Mesenchymal stem cell (in vitro differentiated cells and primary cell): ENCODE measurements around the gene CAPN12.

Source experiments
- DNase-seq: peaks from one replicate; pipeline ENCODE4 v3.0.0-alpha.2; 2013
- H2AFZ ChIP-seq: one replicate; pipeline ENCODE4 v1.6.1; 2013; ENCODE audit warnings: low read depth, mild to moderate bottlenecking, control low read depth, inconsistent platforms, low read length, moderate library complexity
- H2AK5ac ChIP-seq: 2 replicates; pipeline ENCODE4 v1.6.1; 2013; ENCODE audit warnings: low read length, moderate library complexity, mild to moderate bottlenecking, inconsistent platforms; ENCODE audit not compliant: severe bottlenecking
- H2BK120ac ChIP-seq: one replicate; pipeline ENCODE4 v1.6.1; 2013; ENCODE audit warnings: low read depth, mild to moderate bottlenecking, inconsistent platforms, low read length, moderate library complexity
- H2BK12ac ChIP-seq, 2 experiments: one replicate each; pipeline ENCODE4 v1.6.1; 2013; ENCODE audit warnings: inconsistent platforms in 2 of 2, low read length in 2 of 2, mild to moderate bottlenecking in 2 of 2, moderate library complexity in 2 of 2, control low read depth in 1 of 2
- H2BK15ac ChIP-seq: one replicate; pipeline ENCODE4 v1.6.1; 2013; ENCODE audit warnings: mild to moderate bottlenecking, low read depth, inconsistent platforms; ENCODE audit not compliant: poor library complexity, severe bottlenecking
- H2BK5ac ChIP-seq: 2 replicates; pipeline ENCODE4 v1.6.1; 2013; ENCODE audit warnings: low read depth, mild to moderate bottlenecking, low read length, control low read depth, inconsistent platforms; ENCODE audit not compliant: poor library complexity, severe bottlenecking
- H3K14ac ChIP-seq, 2 experiments: one replicate each; pipeline ENCODE4 v1.6.1; 2013; ENCODE audit warnings: inconsistent platforms in 2 of 2, low read length in 2 of 2, control low read depth in 1 of 2, mild to moderate bottlenecking in 1 of 2, moderate library complexity in 1 of 2
- H3K18ac ChIP-seq, 2 experiments: one replicate each; pipeline ENCODE4 v1.6.1; 2013; ENCODE audit warnings: inconsistent platforms in 2 of 2, low read length in 2 of 2, control low read depth in 1 of 2, low read depth in 1 of 2, mild to moderate bottlenecking in 1 of 2
- H3K23ac ChIP-seq, 2 experiments: one replicate each; pipeline ENCODE4 v1.6.1; 2013; ENCODE audit warnings: inconsistent platforms in 2 of 2, low read length in 2 of 2, mild to moderate bottlenecking in 2 of 2, moderate library complexity in 2 of 2, control low read depth in 1 of 2
- H3K27ac ChIP-seq: 2 replicates; pipeline ENCODE4 v1.5.1; 2013; ENCODE audit warnings: mild to moderate bottlenecking, moderate library complexity, low read length, control low read depth, inconsistent platforms; ENCODE audit not compliant: poor library complexity, severe bottlenecking
- H3K27me3 ChIP-seq, 2 experiments: 2 replicates each; pipeline versions ENCODE4 v1.6.1 to v1.7.0; 2013; ENCODE audit warnings: low read length in 2 of 2, mild to moderate bottlenecking in 2 of 2, moderate library complexity in 2 of 2, control low read depth in 1 of 2, inconsistent platforms in 1 of 2; ENCODE audit not compliant: control insufficient read depth in 1 of 2, insufficient read depth in 1 of 2
- H3K36me3 ChIP-seq, 2 experiments: 2 replicates each; pipeline versions ENCODE4 v1.6.1 to v1.7.0; 2013; ENCODE audit warnings: low read length in 2 of 2, control low read depth in 1 of 2, inconsistent platforms in 1 of 2, low read depth in 1 of 2, mild to moderate bottlenecking in 1 of 2; ENCODE audit not compliant: insufficient read depth in 2 of 2, control insufficient read depth in 1 of 2
- H3K4ac ChIP-seq, 2 experiments: one replicate each; pipeline ENCODE4 v1.6.1; 2013; ENCODE audit warnings: inconsistent platforms in 2 of 2, low read length in 2 of 2, mild to moderate bottlenecking in 2 of 2, moderate library complexity in 2 of 2, control low read depth in 1 of 2, low read depth in 1 of 2
- H3K4me1 ChIP-seq: 2 replicates; pipeline ENCODE4 v1.6.1; 2013; ENCODE audit warnings: low read depth, low read length, control low read depth; ENCODE audit not compliant: control insufficient read depth, insufficient read depth
- H3K4me2 ChIP-seq: 2 replicates; pipeline ENCODE4 v1.6.1; 2013; ENCODE audit warnings: low read length, mild to moderate bottlenecking, inconsistent platforms; ENCODE audit not compliant: poor library complexity, severe bottlenecking
- H3K4me3 ChIP-seq, 2 experiments: 2 replicates each; pipeline versions ENCODE4 v1.5.1 to v1.7.0; 2013; ENCODE audit warnings: low read length in 2 of 2, mild to moderate bottlenecking in 2 of 2, control low read depth in 1 of 2, low read depth in 1 of 2; ENCODE audit not compliant: insufficient read depth in 1 of 2
- H3K79me1 ChIP-seq: replicated peaks from 2 replicates; pipeline ENCODE4 v1.6.1; 2013; ENCODE audit warnings: mild to moderate bottlenecking, control low read depth, low read length, inconsistent platforms; ENCODE audit not compliant: poor library complexity, severe bottlenecking
- H3K9ac ChIP-seq: 2 replicates; pipeline ENCODE4 v1.7.0; 2013; ENCODE audit warnings: mild to moderate bottlenecking, low read length, moderate library complexity
- H3K9me3 ChIP-seq: 2 replicates; pipeline ENCODE4 v1.7.0; 2013; ENCODE audit warnings: mild to moderate bottlenecking, low read length; ENCODE audit not compliant: control insufficient read depth
- H4K8ac ChIP-seq: one replicate; pipeline ENCODE4 v1.6.1; 2013; ENCODE audit warnings: inconsistent platforms, mild to moderate bottlenecking, low read length, moderate library complexity
- H4K91ac ChIP-seq: one replicate; pipeline ENCODE4 v1.6.1; 2013; ENCODE audit warnings: mild to moderate bottlenecking, low read length, inconsistent platforms
- WGBS: methylation state at CpG from one replicate; pipeline ENCODE4 v1.1.7; 2013; ENCODE audit warnings: mixed read lengths; 5-methylcytosine and 5-hydroxymethylcytosine counted together

CAPN12 gene

DNA sequence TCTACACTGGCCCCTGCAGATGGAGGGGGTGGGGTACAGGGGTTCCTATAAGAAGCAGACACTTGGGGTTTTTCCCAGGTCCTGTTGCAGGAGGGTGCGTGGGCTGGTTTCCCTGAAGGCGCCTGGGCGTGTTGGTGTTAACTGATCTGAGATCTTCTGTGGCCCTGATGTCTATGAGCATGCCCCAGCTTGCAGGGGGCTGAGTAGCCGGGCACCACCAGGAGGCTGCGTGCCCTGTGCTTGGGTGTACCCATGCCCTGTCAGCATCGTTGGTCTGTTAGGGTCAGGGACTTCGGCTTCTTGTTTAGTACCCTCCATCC is 45.3 kb downstream of the CAPN12 start:
- WGBS = 87% methylated on average over 6 of the region's 7 CpGs
- no peak overlapping the region for H2BK5ac ChIP-seq
- H3K4me1 ChIP-seq = peaks cover 72% of the 10 kb centered on the region
- peak overlapping the region; percentile 19 for H4K91ac ChIP-seq
- peak overlapping the region in 1 of 2 experiments; percentile 81 for H3K23ac ChIP-seq
- H3K18ac ChIP-seq = no peak overlapping the region
- no peak overlapping the region for H3K4ac ChIP-seq
- no peaks in the 10 kb centered on the region for H3K79me1 ChIP-seq
- H2BK120ac ChIP-seq = no peak overlapping the region
- DNase-seq = no peak
- no peaks in the 10 kb centered on the region for H3K27me3 ChIP-seq
- no peak overlapping the region for H2AFZ ChIP-seq
- no peak overlapping the region for H3K4me2 ChIP-seq
- H3K4me3 ChIP-seq = no peak overlapping the region
- H3K9me3 ChIP-seq = no peaks in the 10 kb centered on the region
- H3K9ac ChIP-seq = no peak overlapping the region
- H4K8ac ChIP-seq = no peak overlapping the region
- peak overlapping the region; percentile 21 for H3K27ac ChIP-seq
- no peak overlapping the region for H2BK15ac ChIP-seq
- H2AK5ac ChIP-seq = no peak overlapping the region
- H3K14ac ChIP-seq = peak overlapping the region in 1 of 2 experiments; percentile 4
- H2BK12ac ChIP-seq = no peak overlapping the region
- peaks cover 50 to 88% of the 10 kb centered on the region in 2 experiments for H3K36me3 ChIP-seq

DNA sequence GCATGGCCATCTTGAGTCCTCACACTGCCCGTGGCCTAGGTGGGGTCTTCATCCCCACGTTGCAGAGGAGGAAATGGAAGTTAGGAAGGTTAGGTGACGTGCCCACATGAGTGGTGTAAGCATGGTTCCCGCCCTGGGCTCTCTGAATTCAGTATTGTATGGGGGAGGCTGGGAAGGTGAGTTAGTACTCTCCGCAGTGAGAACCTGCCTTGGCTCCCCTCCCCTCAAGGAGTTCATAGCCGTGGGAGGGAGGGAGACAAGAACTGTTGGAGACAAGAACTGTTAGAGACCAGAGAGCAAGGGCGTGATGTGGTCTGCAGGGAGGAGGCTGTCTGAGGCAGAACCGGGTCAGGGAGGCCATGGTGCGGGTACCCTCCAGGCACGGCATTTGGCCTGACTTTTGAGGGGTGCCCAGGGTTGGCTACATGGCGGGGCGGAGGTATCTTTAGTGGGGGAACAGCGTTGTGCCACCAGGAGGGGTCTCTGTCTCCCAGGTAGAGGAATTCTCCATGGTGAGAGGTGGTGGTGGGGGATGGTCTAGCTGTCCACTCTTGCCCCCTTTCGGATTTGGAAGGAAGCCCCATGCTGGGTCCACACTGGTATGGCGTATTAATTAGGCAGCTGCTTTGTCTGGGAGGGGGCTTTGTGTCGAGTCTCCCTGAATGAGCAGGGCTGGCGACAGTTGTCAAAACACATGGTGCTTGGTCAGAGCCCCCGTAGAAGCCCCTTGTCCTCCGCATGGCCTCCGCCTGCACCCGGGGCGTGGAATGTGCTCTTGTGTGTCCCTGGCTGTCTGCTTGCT is 45.8 kb downstream of the CAPN12 start:
- Histone ChIP-seq H3K27ac (peak overlapping the region; percentile 15), H3K27me3 (no peaks in the 10 kb centered on the region), H2AK5ac (no peak overlapping the region), H3K18ac (no peak overlapping the region), H3K79me1 (no peaks in the 10 kb centered on the region), H3K4me3 (no peak overlapping the region), H2BK5ac (no peak overlapping the region), H3K4me1 (peaks cover 71% of the 10 kb centered on the region), H2BK120ac (no peak overlapping the region), H3K4ac (no peak overlapping the region), H2BK12ac (peak overlapping the region in 1 of 2 experiments; percentile 8), H3K9me3 (no peaks in the 10 kb centered on the region), H2AFZ (no peak overlapping the region), H3K36me3 (peaks cover 44 to 82% of the 10 kb centered on the region in 2 experiments), H3K9ac (no peak overlapping the region), H4K8ac (no peak overlapping the region), H3K14ac (peak overlapping the region in 1 of 2 experiments; percentile 14), H4K91ac (peak overlapping the region; percentile 48), H3K23ac (no peak overlapping the region), H3K4me2 (no peak overlapping the region), H2BK15ac (no peak overlapping the region)
- 90% methylated on average over 22 of the region's 22 CpGs for WGBS
- DNase-seq = no peak

DNA sequence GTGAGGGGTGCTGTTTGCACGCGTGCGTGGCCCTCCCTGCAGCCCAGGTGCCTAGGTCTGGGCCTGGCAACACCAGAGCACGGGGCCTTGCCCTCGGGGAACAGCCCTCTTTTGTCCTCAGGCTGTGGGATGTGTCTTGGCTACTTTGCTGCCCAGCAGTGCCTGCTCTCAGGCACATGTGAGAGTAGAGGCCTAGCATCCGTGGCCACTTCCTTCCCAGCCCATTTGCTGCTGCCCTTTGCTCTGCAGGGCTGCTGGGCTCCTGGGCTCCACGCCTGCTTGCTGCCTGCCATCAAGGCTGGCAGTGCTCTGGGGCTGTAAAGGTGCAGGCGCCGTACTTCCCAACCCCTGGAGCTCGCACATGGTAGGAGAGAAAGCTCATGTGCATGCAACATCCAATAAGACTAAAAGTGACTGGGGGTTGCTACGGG is 46.6 kb downstream of the CAPN12 start:
- no peak overlapping the region for H2BK15ac ChIP-seq
- no peaks in the 10 kb centered on the region for H3K9me3 ChIP-seq
- peak overlapping the region in 1 of 2 experiments; percentile 3 for H3K4ac ChIP-seq
- H3K9ac ChIP-seq = no peak overlapping the region
- peaks cover 44 to 76% of the 10 kb centered on the region in 2 experiments for H3K36me3 ChIP-seq
- no peak overlapping the region for H4K8ac ChIP-seq
- H3K4me3 ChIP-seq = no peak overlapping the region
- 96% methylated on average over 11 of the region's 11 CpGs for WGBS
- H3K4me2 ChIP-seq = no peak overlapping the region
- no peak overlapping the region for H2BK12ac ChIP-seq
- peak overlapping the region; percentile 49 for H3K27ac ChIP-seq
- H2BK5ac ChIP-seq = no peak overlapping the region
- no peaks in the 10 kb centered on the region for H3K79me1 ChIP-seq
- H3K14ac ChIP-seq = peak overlapping the region in 1 of 2 experiments; percentile 37
- H4K91ac ChIP-seq = peak overlapping the region; percentile 48
- no peak overlapping the region for H2AFZ ChIP-seq
- peak overlapping the region in 1 of 2 experiments; percentile 16 for H3K23ac ChIP-seq
- no peak overlapping the region for H2BK120ac ChIP-seq
- no peaks in the 10 kb centered on the region for H3K27me3 ChIP-seq
- H3K4me1 ChIP-seq = peaks cover 71% of the 10 kb centered on the region
- DNase-seq = no peak
- H3K18ac ChIP-seq = peak overlapping the region in 1 of 2 experiments; percentile 52
- no peak overlapping the region for H2AK5ac ChIP-seq

DNA sequence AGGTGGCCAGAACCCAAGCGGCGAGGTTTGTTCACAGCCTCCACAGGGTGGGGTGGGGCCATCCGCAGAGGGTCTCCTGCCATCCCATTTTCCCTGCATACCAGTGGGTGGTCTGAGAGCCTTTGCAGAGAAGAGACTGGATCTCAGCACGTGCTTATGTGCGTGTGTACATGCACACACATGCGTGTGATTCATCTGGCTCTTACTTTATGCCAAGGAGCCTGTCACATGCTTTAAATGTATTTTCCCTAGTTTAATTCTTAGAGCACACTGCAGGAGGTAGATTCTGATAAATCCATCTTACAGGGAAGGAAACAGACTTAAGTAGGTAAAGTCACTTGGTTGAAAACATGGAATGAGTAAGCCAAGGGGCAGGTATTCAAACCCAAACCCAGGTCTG is 47.1 kb downstream of the CAPN12 start:
- H2BK5ac ChIP-seq = no peak overlapping the region
- H3K27ac ChIP-seq = peak overlapping the region; percentile 49
- H2AFZ ChIP-seq = no peak overlapping the region
- no peaks in the 10 kb centered on the region for H3K27me3 ChIP-seq
- no peak overlapping the region for H4K8ac ChIP-seq
- H3K4ac ChIP-seq = peak overlapping the region in 1 of 2 experiments; percentile 3
- H2AK5ac ChIP-seq = no peak overlapping the region
- H3K36me3 ChIP-seq = peaks cover 40 to 71% of the 10 kb centered on the region in 2 experiments
- no peak overlapping the region for H3K4me3 ChIP-seq
- no peak overlapping the region for H2BK120ac ChIP-seq
- H3K9ac ChIP-seq = no peak overlapping the region
- no peak overlapping the region for H4K91ac ChIP-seq
- no peak overlapping the region for H3K23ac ChIP-seq
- no peak overlapping the region for H3K4me2 ChIP-seq
- peaks cover 71% of the 10 kb centered on the region for H3K4me1 ChIP-seq
- 98% methylated on average over 6 of the region's 6 CpGs for WGBS
- no peak overlapping the region for H3K14ac ChIP-seq
- no peak for DNase-seq
- no peak overlapping the region for H2BK15ac ChIP-seq
- H3K18ac ChIP-seq = peak overlapping the region in 1 of 2 experiments; percentile 52
- no peaks in the 10 kb centered on the region for H3K79me1 ChIP-seq
- no peaks in the 10 kb centered on the region for H3K9me3 ChIP-seq
- no peak overlapping the region for H2BK12ac ChIP-seq
